A673 (cell line): Measurements from ENCODE around the gene PIP4K2A. TPM values are rescaled to one million over a fixed set of nuclear protein-coding genes. Genes with fewer than 3 reads are reported as not detected.

Source experiments
- BruUV-seq: library from RNA; stranded (reverse); fragments of 400-500 nt; replicated peaks from 2 replicates; lab custom pipeline; 2021; lab: Mats Ljungman, UMichigan
- CTCF ChIA-PET: fragments of 300-600 bp; sonication (Branson Sonifier 250); formaldehyde crosslinking; loops from one replicate; lab custom pipeline; 2022; ENCODE audit warnings: antibody characterized with exemption; lab: Charles Lee
- POLR2A ChIA-PET: fragments of 300-600 bp; sonication (Branson Sonifier 250); formaldehyde crosslinking; loops from one replicate; lab custom pipeline; 2022; ENCODE audit warnings: antibody characterized with exemption; ENCODE audit not compliant: low non-redundant PET; lab: Charles Lee
- DNase-seq: peaks from one replicate; pipeline ENCODE4 v3.0.0-alpha.2; 2015; ENCODE audit warnings: low spot score
- H3K27ac ChIP-seq: fragments of 200-600 bp; sonication (generic); 2 replicates; pipeline ENCODE4 v1.5.1; 2016; ENCODE audit warnings: mixed run types, low read depth, mild to moderate bottlenecking, mixed read lengths, antibody characterized with exemption, low read length; ENCODE audit not compliant: poor library complexity, severe bottlenecking
- H3K27me3 ChIP-seq: fragments of 200-600 bp; sonication (generic); replicated peaks from 2 replicates; pipeline ENCODE4 v1.6.1; 2017; ENCODE audit warnings: mixed run types, low read depth, mild to moderate bottlenecking, mixed read lengths, antibody characterized with exemption, low read length; ENCODE audit not compliant: insufficient read depth, poor library complexity
- H3K36me3 ChIP-seq: fragments of 200-600 bp; sonication (generic); 2 replicates; pipeline ENCODE4 v1.6.1; 2016; ENCODE audit warnings: mixed run types, mild to moderate bottlenecking, mixed read lengths, antibody characterized with exemption, low read length; ENCODE audit not compliant: insufficient read depth, poor library complexity, severe bottlenecking
- H3K4me1 ChIP-seq: fragments of 200-600 bp; sonication (generic); 2 replicates; pipeline ENCODE4 v1.6.1; 2017; ENCODE audit warnings: mixed run types, mild to moderate bottlenecking, mixed read lengths, antibody characterized with exemption, low read length; ENCODE audit not compliant: insufficient read depth, poor library complexity, severe bottlenecking
- H3K4me3 ChIP-seq: fragments of 200-600 bp; sonication (generic); 2 replicates; pipeline ENCODE4 v1.5.1; 2016; ENCODE audit warnings: low read depth, mixed run types, mild to moderate bottlenecking, mixed read lengths, low read length; ENCODE audit not compliant: poor library complexity, severe bottlenecking
- H3K9me3 ChIP-seq: fragments of 200-600 bp; sonication (generic); 2 replicates; pipeline ENCODE4 v1.6.1; 2016; ENCODE audit warnings: mixed run types, low read depth, mild to moderate bottlenecking, mixed read lengths, antibody characterized with exemption, low read length; ENCODE audit not compliant: poor library complexity, severe bottlenecking
- EZH2 ChIP-seq: fragments of 200-600 bp; sonication (generic); IDR thresholded peaks from 2 replicates; pipeline ENCODE4 v1.6.1; 2017; ENCODE audit warnings: borderline replicate concordance, low read depth, mild to moderate bottlenecking, mixed read lengths, antibody characterized with exemption, low read length; ENCODE audit not compliant: poor library complexity, severe bottlenecking
- intact Hi-C: fragments of 100-400 bp; cut with micrococcal nuclease; formaldehyde crosslinking; loops from one replicate; pipeline ENCODE4 v1.10.0; 2022; ENCODE audit not compliant: unreplicated experiment
- total RNA-seq: library from RNA; stranded (reverse); gene quantifications from 2 replicates; pipeline ENCODE4 v1.2.3, GENCODE V29; 2021
- TF ChIP-seq, protein P1 (sequence below): fragments of 300-800, 200-600 bp; sonication (generic); conservative IDR thresholded peaks from 2 replicates; pipeline ENCODE4 v1.5.1; 2017; ENCODE audit warnings: low read depth, mild to moderate bottlenecking, antibody characterized with exemption, low read length, moderate library complexity, mixed read lengths

Gene PIP4K2A
- total RNA-seq, 1 experiment from 2014 or later: 19.8 TPM

DNA sequence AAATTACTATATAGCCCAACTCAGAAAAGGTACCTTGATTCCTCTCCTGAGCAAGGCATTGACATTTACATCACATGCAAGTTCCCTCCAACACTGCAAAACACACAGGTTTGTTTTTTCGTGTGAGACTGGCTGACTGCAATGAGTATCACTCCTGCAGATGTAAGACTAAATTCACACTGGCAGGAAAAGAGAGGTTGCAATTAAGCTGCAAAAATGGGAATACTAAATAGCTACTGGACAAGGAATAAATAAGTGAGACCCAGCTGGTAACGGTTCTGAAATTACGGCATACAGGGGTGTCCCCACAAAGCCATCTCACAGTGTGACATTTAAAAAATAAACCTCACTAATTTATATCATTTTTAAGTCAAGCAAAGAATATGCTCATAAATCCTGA lies 97.3 kb downstream of the PIP4K2A start:
- H3K9me3 ChIP-seq: no peaks in the 10 kb centered on the region
- H3K4me1 ChIP-seq: peaks cover 58% of the 10 kb centered on the region
- H3K36me3 ChIP-seq: no peaks in the 10 kb centered on the region
- no TSS peak for BruUV-seq
- no peaks in the 10 kb centered on the region for H3K27me3 ChIP-seq
- no peak for TF ChIP-seq EZH2
- TF ChIP-seq, protein P1, sequence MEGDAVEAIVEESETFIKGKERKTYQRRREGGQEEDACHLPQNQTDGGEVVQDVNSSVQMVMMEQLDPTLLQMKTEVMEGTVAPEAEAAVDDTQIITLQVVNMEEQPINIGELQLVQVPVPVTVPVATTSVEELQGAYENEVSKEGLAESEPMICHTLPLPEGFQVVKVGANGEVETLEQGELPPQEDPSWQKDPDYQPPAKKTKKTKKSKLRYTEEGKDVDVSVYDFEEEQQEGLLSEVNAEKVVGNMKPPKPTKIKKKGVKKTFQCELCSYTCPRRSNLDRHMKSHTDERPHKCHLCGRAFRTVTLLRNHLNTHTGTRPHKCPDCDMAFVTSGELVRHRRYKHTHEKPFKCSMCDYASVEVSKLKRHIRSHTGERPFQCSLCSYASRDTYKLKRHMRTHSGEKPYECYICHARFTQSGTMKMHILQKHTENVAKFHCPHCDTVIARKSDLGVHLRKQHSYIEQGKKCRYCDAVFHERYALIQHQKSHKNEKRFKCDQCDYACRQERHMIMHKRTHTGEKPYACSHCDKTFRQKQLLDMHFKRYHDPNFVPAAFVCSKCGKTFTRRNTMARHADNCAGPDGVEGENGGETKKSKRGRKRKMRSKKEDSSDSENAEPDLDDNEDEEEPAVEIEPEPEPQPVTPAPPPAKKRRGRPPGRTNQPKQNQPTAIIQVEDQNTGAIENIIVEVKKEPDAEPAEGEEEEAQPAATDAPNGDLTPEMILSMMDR: no peak
- DNase-seq: peak; percentile 72
- intact Hi-C loops: loop anchor here (2.0 to 5.0 kb wide), 2 partner anchors 16 to 95 kb away; partner anchors contain the start of gene PIP4K2A
- H3K27ac ChIP-seq: no peak overlapping the region
- H3K4me3 ChIP-seq: no peak overlapping the region
- POLR2A ChIA-PET: interaction anchor here (0.6 to 1.2 kb wide), 2 partner anchors 17 to 274 kb away, joined by 4 to 5 read pairs; no protein-coding TSS in a partner anchor
- CTCF ChIA-PET: interaction anchor here (1.1 kb wide), 1 partner anchor 12 kb away, joined by 8 read pairs; no protein-coding TSS in a partner anchor

DNA sequence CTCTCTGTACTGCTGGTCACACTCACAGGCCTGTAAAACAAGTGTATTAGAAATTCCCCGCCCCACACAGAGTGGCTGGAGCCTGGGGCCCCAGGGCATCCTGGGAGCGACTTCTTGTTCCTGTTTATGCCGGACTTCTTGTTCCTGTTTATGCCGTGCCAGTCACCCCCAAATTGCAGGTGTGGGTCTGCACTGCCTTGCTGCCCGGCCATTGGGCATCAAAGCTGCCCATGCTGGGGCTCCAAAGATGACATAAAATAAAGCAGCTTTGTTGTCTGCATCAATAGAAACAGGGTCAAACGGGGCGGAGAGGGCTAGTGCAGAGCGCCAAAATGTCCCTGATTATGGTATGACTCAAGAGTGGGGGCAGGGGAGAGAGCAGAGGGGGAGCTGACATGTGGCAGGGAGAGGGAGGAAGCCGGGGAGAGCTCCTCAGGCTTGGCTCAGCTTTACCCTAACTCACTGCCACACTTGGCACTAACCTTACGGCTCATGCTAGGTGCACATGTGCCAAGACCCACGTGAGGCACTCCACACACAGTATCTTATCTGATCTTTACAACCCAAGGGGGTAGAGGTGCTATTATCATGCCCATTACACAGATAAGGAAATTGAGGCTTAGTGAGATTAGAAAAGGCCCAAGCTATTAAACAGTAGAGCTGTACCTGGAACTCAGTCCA lies 98.4 kb downstream of the PIP4K2A start:
- H3K36me3 ChIP-seq: no peaks in the 10 kb centered on the region
- no peak overlapping the region for H3K27ac ChIP-seq
- BruUV-seq: no TSS peak
- ChIA-PET POLR2A (interaction anchor here (1.2 kb wide), 1 partner anchor 16 kb away, joined by 5 read pairs; no protein-coding TSS in a partner anchor), CTCF (no interaction called here)
- DNase-seq: no peak
- no peak overlapping the region for H3K4me3 ChIP-seq
- H3K9me3 ChIP-seq: no peaks in the 10 kb centered on the region
- peaks cover 58% of the 10 kb centered on the region for H3K4me1 ChIP-seq
- TF ChIP-seq, protein P1: no peak
- TF ChIP-seq EZH2: no peak
- H3K27me3 ChIP-seq: no peaks in the 10 kb centered on the region
- intact Hi-C loops: loop anchor here (2.0 to 5.0 kb wide), 2 partner anchors 15 to 96 kb away; partner anchors contain the start of gene PIP4K2A

DNA sequence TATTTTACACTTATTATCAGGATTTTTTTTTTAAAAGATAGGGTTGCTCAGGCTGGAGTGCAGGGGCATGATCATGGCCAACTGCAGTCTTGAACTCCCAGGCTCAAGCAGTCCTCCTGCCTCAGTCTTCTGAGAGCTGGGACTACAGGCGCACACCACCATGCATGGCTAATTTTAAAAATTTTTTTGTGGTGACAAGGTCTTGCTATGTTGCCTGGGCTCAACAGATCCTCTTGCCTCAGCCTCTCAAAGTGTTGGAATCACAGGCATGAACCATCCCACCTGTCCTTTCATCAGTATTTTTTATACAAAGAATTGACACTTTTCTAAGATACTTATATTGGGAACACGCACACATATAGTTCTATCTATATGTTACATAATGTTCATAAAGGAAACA lies 99.3 kb downstream of the PIP4K2A start:
- no peaks in the 10 kb centered on the region for H3K9me3 ChIP-seq
- H3K4me3 ChIP-seq: no peak overlapping the region
- no peaks in the 10 kb centered on the region for H3K36me3 ChIP-seq
- BruUV-seq: no TSS peak
- no peak for DNase-seq
- ChIA-PET CTCF (no interaction called here), POLR2A (no interaction called here)
- intact Hi-C loops: loop anchor here (5.0 kb wide), 1 partner anchor 97 kb away; the partner anchor contains the start of gene PIP4K2A
- TF ChIP-seq, protein P1: no peak
- no peak for TF ChIP-seq EZH2
- peaks cover 50% of the 10 kb centered on the region for H3K4me1 ChIP-seq
- no peaks in the 10 kb centered on the region for H3K27me3 ChIP-seq
- H3K27ac ChIP-seq: no peak overlapping the region
